ENCODE results near the gene ENPP4.
A peak's percentile ranks its signal among the peaks of the same experiment; 100 is the strongest.
"Not testable (repeated sequence)": the region's sequence is repeated elsewhere in the genome, so short reads cannot be mapped to it uniquely, and the experiment has no call there.

ENPP4 gene, protein sequence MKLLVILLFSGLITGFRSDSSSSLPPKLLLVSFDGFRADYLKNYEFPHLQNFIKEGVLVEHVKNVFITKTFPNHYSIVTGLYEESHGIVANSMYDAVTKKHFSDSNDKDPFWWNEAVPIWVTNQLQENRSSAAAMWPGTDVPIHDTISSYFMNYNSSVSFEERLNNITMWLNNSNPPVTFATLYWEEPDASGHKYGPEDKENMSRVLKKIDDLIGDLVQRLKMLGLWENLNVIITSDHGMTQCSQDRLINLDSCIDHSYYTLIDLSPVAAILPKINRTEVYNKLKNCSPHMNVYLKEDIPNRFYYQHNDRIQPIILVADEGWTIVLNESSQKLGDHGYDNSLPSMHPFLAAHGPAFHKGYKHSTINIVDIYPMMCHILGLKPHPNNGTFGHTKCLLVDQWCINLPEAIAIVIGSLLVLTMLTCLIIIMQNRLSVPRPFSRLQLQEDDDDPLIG

DNA sequence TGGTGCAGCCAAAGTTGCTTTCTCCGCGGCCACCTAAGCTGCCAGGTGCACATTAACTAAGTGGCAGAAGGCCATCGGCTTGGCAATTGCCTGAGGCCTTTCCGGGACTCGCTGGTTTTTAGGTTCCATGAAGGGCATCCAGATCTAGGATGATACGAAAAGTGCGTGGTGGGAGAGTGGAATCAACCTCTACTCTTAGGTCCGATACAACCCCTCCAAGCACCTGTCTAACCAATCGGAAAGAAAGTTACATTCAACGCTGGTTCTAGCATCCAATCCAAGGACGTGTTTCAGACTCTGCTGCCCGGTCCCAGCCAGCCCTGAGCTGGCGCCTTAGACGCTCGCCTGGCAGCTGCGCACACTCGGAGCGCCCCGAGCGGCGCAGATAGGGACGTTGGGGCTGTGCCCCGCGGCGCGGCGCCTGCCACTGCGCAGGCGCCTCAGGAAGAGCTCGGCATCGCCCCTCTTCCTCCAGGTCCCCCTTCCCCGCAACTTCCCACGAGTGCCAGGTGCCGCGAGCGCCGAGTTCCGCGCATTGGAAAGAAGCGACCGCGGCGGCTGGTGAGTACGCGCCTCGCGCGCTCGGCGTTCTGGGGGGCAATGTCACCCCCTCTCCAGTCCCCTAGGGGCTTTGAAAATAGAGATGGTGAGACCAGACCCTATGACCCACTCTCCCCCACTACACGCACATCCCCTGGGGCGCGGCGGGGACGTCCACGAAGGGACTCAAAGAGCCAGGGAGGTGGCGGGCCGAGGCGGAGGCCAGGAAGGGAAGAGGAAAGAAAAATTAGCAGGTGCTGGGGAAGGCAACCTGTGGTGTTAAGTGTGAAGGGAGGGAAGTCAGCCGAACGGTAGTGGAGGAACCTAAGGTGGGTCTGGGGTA lies at the start of gene ENPP4:
TSS of gene ENPP4 (plus strand) at position 361 of the 883 bp plus-strand sequence. CDS start 9,595 bp downstream, outside the sequence.
- DNase-seq: no peak

DNA sequence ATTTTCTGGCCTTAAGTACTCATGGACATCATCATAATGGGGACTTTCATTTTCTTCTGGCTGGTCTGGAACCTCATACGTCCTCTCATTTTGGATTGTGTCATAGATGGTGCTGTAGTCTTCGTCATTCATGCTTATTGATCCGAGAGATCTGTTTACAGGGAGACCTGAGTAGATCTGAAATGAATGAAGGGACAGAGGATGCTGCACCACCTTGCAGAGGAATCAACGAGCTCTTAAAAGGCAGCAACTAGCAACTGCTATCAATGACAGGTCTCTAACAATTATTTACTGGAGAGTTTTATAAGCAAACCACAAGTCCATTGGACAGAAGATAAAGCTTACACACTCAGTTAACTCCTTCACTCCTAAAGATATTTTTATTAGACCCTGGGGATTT lies 49.7 kb upstream of the ENPP4 start:
- no peak for DNase-seq

DNA sequence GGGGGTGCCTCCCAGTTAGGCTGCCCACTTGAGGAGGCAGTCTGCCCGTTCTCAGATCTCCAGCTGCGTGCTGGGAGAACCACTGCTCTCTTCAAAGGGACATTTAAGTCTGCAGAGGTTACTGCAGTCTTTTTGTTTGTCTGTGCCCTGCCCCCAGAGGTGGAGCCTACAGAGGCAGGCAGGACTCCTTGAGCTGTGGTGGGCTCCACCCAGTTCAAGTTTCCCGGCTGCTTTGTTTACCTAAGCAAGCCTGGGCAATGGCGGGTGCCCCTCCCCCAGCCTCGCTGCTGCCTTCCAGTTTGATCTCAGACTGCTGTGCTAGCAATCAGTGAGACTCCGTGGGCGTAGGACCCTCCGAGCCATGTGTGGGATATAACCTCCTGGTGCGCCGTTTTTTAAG lies 44.1 kb upstream of the ENPP4 start:
- not testable (repeated sequence) for DNase-seq

DNA sequence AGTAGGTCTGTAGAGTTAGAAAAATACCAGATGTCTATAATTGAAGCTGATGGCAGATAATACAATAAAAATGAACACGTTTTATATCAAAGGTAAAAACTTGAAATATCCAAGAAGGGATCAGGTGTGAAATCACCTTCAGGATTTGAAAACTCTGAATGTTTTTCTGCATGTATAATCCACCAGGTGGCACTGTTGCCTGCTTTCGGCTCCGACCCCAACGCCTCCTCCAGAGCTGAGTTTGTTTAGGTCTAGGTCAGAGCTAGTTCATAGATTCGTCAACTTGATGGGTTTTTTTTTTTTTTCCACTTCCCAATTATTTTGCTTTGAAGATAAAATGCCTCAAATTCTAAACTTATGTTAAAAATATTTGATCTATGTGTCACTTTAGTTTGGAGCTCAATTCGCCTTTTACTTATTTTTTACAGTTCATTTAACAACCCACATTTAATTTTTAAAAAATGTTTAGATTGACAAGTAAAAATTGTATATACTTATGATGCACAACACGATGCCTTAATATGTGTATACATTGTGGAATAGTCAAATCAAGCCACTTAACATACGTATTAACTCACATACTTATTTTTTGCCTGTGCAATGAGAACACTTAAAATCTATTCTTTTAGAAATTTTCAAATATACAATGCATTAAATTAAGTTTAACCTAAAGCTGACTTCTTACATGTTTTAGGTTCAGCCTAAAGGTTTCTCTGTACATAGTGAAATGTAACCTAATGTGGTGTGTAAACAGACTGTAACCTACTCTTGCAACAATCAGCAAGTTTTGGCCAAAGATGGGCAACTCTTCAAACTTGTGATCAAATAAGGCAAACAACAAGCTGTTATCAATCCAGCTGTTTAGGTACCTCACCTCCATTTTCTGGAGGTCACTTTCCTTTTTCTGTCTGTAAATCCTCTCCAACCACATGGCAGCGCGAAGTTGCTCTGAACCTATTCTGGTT lies 39.4 kb upstream of the ENPP4 start:
- peak; percentile 37 for DNase-seq

DNA sequence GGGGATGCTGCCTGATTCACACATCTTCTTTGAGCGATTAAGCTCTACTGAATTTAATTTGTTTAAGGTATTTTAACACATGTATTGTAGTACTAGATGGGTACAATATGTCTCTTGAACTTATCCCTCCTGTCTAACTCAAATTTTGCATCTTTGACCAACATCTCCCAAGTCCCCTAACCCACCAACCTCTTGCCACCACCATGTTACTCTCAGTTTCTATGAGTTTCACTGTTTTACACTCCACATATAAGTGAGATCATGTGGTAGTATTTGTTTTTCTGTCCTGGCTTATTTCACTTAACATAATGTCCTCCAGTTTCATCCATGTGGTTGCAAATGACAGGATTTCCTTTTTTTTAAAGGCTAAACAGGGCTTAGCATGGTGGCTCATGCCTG lies 38.7 kb upstream of the ENPP4 start:
- DNase-seq: no peak

DNA sequence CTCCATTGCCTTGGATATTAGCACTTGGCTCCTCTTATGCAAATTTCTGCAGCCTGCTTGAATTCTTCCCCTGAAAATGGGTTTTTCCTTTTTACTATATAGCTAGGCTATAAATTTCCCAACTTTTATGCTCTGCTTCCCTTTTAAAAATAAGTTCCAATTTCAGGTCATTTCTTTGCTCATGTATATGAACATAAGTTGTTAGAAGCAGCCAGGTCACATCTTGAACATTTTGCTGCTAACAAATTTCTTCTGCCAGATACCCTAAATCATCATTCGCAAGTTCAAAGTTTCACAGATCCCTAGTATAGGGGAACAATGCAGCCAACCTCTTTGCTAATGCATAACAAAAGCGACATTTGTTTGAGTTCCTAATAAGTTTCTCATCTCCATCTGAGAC lies 34.5 kb upstream of the ENPP4 start:
- no peak for DNase-seq

DNA sequence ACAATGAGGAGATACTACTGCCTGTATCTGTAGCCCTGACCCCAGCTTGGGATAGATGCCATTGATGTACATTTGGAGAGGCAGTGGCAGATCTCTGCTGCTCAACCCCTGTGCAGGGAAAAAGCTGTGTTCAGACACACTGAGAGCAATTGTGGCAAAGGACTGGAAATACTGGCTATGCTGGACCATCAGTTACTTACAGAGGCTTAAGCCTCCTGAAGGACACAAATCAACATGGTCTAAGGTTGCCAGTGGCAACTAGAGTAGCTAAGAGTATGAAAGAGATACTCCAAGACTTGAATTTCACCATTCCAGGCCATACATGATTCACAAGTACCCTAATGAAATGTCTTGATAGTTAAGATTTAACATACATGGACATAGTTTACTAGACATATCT lies 32.4 kb upstream of the ENPP4 start:
- no peak for DNase-seq

DNA sequence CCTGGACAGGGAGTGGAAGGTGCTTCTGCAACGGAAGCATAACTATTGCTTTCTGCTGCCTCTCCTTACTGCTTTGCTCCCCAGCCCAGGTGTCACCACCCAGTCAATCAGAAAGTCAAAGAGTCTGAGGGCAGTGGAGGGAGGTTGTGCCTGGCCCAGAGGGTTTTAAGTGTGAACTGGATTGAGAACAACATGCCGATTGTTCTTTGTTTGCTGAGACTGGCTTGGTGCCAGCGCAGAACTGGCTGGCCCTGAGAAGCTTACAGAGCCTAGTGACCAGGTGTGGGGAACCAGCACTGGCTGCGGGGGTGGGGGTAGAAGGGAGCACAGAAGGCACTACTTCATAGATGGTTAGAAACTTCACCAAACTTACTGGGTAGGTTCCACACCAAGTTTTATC lies 31.1 kb upstream of the ENPP4 start:
- no peak for DNase-seq

DNA sequence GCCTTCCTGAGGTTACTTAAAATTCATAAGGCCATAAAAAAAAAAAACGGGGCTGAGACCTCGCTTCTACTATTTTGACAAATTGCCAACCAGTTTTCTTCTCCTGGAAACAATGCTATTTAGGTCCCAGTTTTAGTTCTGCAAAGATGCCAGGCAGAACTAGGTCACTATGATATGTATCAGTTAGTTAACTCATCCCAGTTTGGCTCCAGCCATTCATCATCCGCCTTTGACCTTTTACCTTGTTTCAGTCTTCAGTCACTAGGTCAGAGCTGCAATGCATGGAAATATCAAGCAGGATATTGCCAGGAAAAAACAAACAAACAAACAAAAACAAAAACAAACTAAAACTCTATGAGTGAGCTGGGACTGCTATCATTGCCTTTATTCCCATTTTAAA lies 29.8 kb upstream of the ENPP4 start:
- no peak for DNase-seq

DNA sequence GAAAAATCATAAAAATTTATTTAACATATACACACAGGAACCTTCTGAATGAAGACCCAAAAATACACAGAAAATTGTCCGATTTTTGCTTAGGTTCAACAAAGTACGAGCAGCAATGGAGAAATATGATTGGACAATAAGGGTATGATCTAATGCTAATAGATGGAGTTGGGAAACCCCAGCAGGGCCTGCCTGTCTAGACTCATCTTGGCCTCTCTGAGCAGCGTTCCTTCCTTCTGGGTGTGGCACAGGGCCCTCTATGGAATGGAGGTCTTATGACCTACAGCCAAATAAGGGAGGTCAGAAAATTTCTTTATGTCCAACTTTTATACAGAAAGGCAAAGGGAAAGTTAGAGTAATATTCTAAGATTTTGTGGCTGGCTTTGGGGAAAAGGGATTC lies 27.7 kb upstream of the ENPP4 start:
- DNase-seq: no peak

DNA sequence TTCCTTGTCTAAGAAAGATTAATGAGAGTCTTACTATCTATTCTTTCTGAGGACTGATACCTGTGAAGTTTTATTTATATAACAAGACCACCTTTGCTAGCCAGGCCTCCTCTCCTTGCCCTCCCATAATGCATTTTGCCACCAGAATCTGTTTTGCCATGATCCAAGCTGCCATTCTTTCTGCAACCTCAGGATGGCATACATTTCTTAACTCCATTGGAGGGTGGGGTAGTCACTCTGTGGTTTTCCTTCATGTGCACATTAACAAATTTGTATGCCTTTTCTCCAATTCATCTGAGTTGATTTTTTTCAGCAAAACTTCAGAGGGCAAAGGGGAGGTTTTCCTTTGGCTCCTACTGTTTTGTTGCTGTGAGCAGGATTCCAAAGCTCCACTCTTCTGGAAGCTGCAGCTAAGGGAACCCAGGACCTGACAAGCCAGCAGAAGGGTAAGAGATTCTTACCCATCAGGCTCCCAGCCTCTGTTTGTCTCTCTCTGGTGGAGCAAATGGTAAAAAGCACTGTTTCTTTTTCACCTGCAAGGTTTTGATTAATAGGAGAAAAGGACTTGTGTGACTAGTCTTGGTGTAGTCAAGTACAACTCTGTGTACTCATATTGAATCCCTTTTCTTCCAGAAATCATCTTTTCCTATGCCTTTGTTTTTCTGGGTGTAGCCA lies 26.2 kb upstream of the ENPP4 start:
- DNase-seq: no peak

DNA sequence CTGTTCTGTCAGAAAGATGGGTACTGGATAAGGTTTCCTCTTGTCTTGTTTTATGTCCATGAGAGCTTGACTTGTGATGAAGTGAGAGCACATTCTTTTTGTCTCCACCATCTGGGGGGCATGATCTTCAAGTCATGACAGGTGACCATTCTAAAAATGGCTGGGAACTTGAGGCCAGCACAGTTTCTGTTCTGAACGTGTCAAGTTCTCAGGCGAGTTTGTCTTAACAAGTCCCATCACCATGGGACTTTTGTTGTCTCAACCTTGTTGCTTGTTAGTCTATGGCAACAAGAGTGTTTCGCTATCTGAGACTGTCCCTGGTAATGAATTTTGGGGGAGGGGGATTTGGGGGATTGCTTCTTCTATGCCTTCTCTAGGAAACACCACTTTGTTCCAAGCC lies 25.6 kb upstream of the ENPP4 start:
- DNase-seq: no peak

DNA sequence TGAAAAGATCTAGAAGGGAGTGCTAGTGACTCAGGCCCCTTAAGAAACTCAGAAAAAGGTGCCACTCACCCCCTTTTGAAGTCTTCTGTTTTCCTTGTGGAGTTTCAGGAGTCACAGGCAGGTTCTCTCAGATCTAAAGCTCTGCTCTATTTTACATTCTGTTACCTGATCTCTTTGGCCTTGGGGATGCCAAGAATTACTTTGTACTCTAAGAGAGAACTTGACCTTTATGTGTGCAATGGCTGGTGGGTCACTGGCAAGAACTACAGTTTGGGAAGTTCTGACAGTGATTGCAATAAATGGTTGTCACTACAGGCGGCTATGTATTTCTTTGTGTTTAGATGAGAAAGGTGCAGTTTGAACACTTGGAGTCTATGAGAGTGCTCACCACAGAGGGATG lies 24.2 kb upstream of the ENPP4 start:
- no peak for DNase-seq

DNA sequence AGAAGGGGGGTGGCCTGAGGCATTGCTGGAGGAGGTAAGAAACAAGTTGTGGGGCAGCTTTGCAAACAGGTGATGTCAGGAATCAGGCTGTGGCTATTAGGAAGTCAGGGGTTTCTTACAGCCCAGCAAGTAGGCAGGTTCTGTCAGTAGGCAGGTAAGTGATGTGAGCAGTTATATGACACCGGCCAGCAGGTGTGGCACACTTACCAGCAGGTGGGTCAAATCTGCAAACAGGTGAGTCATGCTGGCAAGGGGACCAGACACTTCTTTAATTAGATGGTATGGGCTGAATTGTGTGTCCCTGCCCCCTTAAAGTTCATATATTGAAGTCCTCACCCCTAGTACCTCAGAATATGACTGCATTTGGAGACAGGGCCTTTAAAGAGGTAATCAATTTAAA lies 16.4 kb upstream of the ENPP4 start:
- no peak for DNase-seq

DNA sequence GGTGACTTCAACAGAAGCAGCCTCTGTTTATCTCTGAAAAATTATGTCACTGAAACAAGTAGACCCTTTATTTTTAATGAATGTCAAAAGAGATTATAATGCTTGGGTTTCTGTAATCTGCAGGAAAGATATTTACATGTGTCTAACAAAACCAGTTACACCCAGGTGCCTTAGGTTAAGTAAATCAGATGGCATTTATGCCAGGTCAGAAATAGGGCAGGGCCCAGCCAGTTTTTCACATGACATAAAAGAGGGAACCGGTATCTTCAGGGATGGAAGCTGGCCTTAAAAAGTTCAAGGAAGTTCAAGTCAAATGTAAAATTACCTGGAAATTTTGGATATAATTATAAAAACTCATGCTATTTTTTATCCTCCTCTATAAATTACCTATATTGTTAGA lies 14.2 kb upstream of the ENPP4 start:
- no peak for DNase-seq

DNA sequence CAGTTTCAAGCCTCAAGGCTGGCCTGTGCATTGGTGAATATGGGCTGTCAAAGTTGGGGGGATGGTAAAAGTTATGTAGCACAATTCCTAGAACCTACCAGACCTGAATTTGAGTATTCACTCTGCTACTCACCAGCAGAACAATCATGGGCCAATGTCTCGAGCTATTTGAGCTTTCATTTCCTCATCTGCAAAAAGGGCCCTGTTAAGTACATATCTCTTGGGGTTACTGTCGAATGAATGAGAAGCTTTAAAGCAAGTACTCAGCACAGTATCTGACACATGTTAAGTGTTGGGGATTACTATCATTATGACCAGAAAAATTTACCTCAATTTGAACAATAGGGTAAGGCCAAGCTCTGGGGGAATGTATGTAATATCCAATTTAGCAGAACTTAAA lies 13.5 kb upstream of the ENPP4 start:
- peak; percentile 41 for DNase-seq

DNA sequence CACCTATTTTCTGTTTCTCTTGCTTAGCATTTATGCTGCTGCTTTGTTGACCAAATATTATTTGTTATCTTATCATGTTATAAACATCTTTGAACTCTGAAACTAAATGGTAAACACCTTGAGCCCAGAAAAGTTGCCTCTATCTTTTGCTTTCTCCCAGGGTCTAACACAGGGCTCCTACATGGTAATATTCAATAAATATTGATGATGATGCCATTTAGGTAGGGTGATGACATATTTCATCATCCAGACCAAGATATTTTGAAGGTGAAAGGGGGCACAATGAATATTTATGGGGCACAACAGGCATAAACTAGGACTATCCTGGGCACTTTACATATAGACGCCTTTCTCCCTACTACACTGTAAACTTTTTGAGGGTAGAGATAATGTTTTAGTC lies 11.6 kb upstream of the ENPP4 start:
- no peak for DNase-seq

DNA sequence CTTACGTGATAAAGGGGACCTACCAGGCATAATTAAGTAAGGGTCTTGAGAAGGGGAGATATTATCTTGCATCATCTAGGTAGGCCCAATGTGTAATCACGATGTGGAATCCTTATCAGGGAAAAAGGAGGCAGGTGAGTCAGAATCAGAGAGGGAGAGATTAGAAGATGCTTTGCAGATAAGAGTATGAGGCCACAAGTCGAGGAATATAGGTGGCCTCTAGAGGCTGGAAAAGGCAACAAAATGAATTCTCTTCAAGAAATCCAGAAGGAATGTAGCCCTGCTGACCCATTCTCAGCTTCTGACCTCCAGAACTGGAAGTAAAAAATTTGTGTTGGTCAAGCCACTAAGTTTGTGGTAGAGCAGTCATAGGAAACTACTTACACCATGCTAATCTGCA lies 11.0 kb upstream of the ENPP4 start:
- no peak for DNase-seq

DNA sequence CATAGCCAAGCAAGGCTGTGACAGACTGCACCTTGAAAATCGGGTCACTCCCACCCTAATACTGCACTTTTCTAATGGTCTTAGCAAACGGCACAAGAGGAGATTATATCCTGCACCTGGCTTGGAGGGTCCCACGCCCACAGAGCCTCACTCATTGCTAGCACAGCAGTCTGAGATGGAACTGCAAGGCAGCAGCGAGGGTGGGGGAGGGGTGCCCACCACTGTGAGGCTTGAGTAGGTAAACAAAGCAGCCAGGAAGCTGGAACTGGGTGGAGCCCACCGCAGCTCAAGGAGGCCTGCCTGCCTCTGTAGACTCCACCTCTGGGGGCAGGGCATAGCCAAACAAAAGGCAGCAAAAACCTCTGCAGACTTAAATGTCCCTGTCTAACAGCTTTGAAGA lies 10.1 kb upstream of the ENPP4 start:
- DNase-seq: not testable (repeated sequence)

DNA sequence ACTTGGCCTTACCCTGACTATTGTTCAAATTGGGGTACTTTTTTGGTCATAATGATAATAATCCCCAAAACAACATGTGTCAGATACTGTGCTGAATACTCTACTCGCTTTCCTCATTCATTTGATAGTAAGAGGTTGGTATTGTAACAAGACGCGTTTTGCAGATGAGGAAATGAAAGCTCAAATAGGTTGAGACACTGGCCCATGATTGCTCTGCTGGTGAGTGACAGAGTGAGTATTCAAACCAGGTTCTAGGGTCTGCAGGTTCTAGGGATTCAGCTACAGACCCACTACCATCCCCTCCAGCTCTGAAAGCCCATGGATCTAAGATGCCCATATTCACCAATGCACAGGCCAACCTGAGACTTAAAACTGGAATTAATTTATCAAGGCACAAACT lies 1.3 kb upstream of the ENPP4 start:
- DNase-seq: peak; percentile 20

DNA sequence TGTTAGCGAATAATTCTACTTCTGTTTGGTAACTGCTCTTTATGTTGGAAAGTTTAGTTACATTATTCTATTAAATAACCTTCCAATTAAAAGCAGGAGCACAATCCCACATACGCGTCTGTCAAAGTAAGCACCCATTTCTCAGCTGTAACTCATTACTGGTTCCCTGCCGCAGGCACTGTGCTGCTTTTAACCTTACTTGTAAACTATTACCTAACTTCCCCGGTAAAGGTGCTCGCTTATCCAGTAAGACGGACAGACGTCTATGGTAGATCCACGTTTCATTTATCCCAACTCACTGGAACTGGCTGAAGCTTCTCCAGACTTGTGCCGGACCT lies 529 bp upstream of the ENPP4 start:
- DNase-seq: no peak

DNA sequence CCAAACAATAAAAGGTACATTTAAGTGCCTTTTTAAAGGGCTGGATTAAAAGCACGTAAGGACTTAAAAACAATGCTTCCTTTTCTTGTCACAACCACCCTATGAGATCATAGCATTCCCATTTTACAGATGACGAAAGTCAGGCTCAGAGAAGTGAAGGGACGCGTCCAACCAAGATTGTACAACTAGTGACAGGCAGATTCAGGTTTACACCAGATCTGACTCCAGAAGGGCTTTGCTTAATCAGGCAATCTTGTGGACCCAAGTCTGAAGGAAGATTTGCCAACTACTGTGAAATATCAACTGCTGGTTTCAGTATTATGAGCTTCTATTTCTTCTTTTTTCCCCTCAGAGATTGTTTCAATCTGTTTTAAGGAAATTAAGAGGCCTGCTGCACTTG lies 877 bp downstream of the ENPP4 start:
- peak; percentile 41 for DNase-seq
